CD4-positive, alpha-beta T cell treated with Interferon alpha-2 for 1 hour (primary cell): ENCODE results near the gene FRYL.
"Not testable (repeated sequence)": the region's sequence is repeated elsewhere in the genome, so short reads cannot be mapped to it uniquely, and the experiment has no call there.

Experiments
- DNase-seq, 2 donors: peaks; one replicate each; pipeline ENCODE4 v3.0.0-alpha.2; 2020 to 2022

Gene FRYL

GRCh38 chr4:48742412-48742811, 37.7 kb downstream of the FRYL start:
- DNase-seq, result no peak

- no peak for DNase-seq
These were observed 40.5 kb downstream of the FRYL start for GRCh38 chr4:48739560-48740019.

GRCh38 chr4:48738856-48739255, 41.2 kb downstream of the FRYL start:
- DNase-seq, result no peak

- DNase-seq, result peak in 1 of 2 donors; percentile 30
These were observed 51.1 kb downstream of the FRYL start for GRCh38 chr4:48728906-48729496.

GRCh38 chr4:48727666-48728459, 52.2 kb downstream of the FRYL start:
- no peak for DNase-seq

- no peak for DNase-seq
These were observed 54.7 kb downstream of the FRYL start for GRCh38 chr4:48725414-48725813.

GRCh38 chr4:48722509-48723446, 57.3 kb downstream of the FRYL start:
- DNase-seq, result no peak

GRCh38 chr4:48720459-48720858, 59.6 kb downstream of the FRYL start:
- no peak for DNase-seq

GRCh38 chr4:48718818-48719465, 61.1 kb downstream of the FRYL start:
- DNase-seq, result no peak

GRCh38 chr4:48716285-48716684, 63.8 kb downstream of the FRYL start:
- not testable (repeated sequence) for DNase-seq

GRCh38 chr4:48710446-48711209, 69.5 kb downstream of the FRYL start:
- no peak for DNase-seq

GRCh38 chr4:48709901-48710300, 70.2 kb downstream of the FRYL start:
- no peak for DNase-seq

GRCh38 chr4:48708610-48709009, 71.5 kb downstream of the FRYL start:
- no peak for DNase-seq

- DNase-seq, result no peak
These were observed 73.3 kb downstream of the FRYL start for GRCh38 chr4:48706736-48707135.

- no peak for DNase-seq
These were observed 74.5 kb downstream of the FRYL start for GRCh38 chr4:48705609-48706008.

- DNase-seq, result no peak
These were observed 75.8 kb downstream of the FRYL start for GRCh38 chr4:48704091-48704802.

GRCh38 chr4:48699475-48699874, 80.6 kb downstream of the FRYL start:
- no peak for DNase-seq

GRCh38 chr4:48698029-48698971, 81.8 kb downstream of the FRYL start:
- no peak for DNase-seq

GRCh38 chr4:48697516-48697915, 82.6 kb downstream of the FRYL start:
- not testable (repeated sequence) for DNase-seq

- no peak for DNase-seq
These were observed 85.3 kb downstream of the FRYL start for GRCh38 chr4:48694824-48695223.
